HFFc6 (cell line): ENCODE measurements around the gene GALNT18. TPM values are rescaled to one million over a fixed set of nuclear protein-coding genes. Genes with fewer than 3 reads are reported as not detected.

Experiments used
- DNase-seq: peaks from one replicate; pipeline ENCODE4 v3.0.0-alpha.2; 2018
- H3K27ac Mint-ChIP-seq: 2 replicates; pipeline ENCODE4 v1.8.0; 2020; ENCODE audit warnings: mild to moderate bottlenecking, mixed read lengths
- H3K27me3 Mint-ChIP-seq: 2 replicates; pipeline ENCODE4 v1.8.0; 2021; ENCODE audit warnings: mild to moderate bottlenecking, moderate library complexity, mixed read lengths; ENCODE audit not compliant: insufficient read depth
- H3K36me3 Mint-ChIP-seq: 2 replicates; pipeline ENCODE4 v1.8.0; 2021; ENCODE audit warnings: low read depth, mixed read lengths
- H3K4me1 Mint-ChIP-seq: 2 replicates; pipeline ENCODE4 v1.8.0; 2020; ENCODE audit warnings: low read depth, mixed read lengths
- H3K4me3 Mint-ChIP-seq: 2 replicates; pipeline ENCODE4 v1.8.0; 2020; ENCODE audit warnings: mild to moderate bottlenecking, moderate library complexity, mixed read lengths
- H3K9me3 Mint-ChIP-seq: 2 replicates; pipeline ENCODE4 v1.8.0; 2020; ENCODE audit warnings: mild to moderate bottlenecking, mixed read lengths
- total RNA-seq, 6 experiments: library from RNA; stranded (reverse); fragmentation: NEBNext Ultra II Directional; extraction: Animal tissue kit (Norgen Biotek cat#: 25700); gene quantifications; 2 replicates in 1 of 6; 3 replicates in 5 of 6; pipeline ENCODE4 v1.2.3, GENCODE V29; 2021
- TF ChIP-seq, protein P1 (sequence below): fragments of 200-600 bp; sonication (generic); IDR thresholded peaks from 2 replicates; pipeline ENCODE4 v1.5.0; 2021; ENCODE audit warnings: antibody characterized with exemption, mild to moderate bottlenecking

GALNT18 gene
- total RNA-seq, 6 experiments from 2014 or later = 2.7 to 13.7 (median 12.4) TPM

DNA sequence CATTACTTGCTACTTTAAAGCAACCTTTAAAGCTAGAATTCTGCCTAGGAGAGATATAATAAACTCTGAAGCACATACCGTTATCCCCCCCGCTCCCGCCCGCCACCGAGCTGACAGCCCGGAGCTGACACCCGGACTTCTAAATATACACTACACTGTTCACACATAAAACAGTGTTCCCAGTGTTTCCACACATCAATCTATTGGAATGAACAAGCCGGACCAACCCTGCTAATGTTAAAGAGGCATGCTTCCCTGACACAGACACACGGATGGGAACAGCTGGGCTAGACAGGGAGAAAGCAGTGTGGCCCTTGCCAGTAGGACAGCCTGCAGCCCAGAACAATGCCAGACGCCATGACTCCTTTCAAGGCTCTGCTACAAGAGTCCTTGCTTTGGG, 160.3 kb downstream of the GALNT18 start:
- Mint-ChIP-seq H3K4me3 (no peak overlapping the region), H3K36me3 (no peaks in the 10 kb centered on the region; the same call in 1 of the 2 replicates), H3K4me1 (peaks cover 32% of the 10 kb centered on the region), H3K27ac (no peak overlapping the region), H3K9me3 (no peaks in the 10 kb centered on the region), H3K27me3 (peaks cover 5% of the 10 kb centered on the region)
- TF ChIP-seq, protein P1, sequence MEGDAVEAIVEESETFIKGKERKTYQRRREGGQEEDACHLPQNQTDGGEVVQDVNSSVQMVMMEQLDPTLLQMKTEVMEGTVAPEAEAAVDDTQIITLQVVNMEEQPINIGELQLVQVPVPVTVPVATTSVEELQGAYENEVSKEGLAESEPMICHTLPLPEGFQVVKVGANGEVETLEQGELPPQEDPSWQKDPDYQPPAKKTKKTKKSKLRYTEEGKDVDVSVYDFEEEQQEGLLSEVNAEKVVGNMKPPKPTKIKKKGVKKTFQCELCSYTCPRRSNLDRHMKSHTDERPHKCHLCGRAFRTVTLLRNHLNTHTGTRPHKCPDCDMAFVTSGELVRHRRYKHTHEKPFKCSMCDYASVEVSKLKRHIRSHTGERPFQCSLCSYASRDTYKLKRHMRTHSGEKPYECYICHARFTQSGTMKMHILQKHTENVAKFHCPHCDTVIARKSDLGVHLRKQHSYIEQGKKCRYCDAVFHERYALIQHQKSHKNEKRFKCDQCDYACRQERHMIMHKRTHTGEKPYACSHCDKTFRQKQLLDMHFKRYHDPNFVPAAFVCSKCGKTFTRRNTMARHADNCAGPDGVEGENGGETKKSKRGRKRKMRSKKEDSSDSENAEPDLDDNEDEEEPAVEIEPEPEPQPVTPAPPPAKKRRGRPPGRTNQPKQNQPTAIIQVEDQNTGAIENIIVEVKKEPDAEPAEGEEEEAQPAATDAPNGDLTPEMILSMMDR = no peak
- no peak for DNase-seq

DNA sequence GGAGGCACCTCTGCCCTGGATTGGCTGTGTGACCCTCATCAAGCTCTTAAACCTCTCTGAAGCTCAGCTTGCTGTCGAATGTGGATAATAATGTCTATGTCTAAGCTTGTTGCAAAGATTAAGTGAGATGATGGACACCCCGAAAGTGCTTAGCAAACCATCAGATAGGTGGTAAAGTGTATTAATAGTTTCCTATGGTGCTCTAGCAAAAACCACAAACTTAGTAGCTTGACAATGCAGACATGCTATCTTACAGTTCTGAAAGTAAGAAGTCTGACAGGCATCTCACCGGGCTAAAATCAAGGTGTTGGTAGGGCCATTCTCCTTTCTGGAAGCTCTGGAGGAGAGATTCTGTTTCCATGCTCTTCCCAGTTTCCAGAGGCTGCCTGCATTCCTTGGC, 162.2 kb downstream of the GALNT18 start:
- DNase-seq = no peak
- H3K27ac Mint-ChIP-seq = no peak overlapping the region
- no peak overlapping the region for H3K4me3 Mint-ChIP-seq
- TF ChIP-seq, protein P1 = no peak
- no peaks in the 10 kb centered on the region for H3K9me3 Mint-ChIP-seq
- H3K27me3 Mint-ChIP-seq = peaks cover 8% of the 10 kb centered on the region
- H3K36me3 Mint-ChIP-seq = no peaks in the 10 kb centered on the region
- H3K4me1 Mint-ChIP-seq = peaks cover 38% of the 10 kb centered on the region

DNA sequence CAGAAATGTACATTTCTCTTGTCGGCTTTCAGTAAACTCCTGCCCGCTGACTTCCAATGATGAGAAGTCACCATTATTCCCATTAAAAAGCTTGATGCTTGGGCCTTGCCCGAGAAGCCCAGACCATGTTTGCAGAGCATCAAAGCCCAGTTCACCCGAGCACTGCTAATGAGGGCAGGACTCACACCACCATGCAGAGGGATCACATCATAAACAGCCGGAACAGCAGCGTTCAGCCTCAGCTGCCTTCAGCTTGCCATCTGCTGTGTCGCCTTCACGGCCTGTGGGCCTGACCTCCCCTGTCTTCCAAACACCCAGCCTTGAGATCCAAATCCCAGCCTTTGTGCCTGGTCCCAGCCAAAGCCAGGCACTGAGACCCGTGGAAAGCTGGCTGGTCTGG, 163.3 kb downstream of the GALNT18 start:
- H3K27ac Mint-ChIP-seq = no peak overlapping the region
- no peak for DNase-seq
- H3K9me3 Mint-ChIP-seq = no peaks in the 10 kb centered on the region
- peaks cover 5% of the 10 kb centered on the region; the same call in 1 of the 2 replicates for H3K36me3 Mint-ChIP-seq
- no peak overlapping the region for H3K4me3 Mint-ChIP-seq
- TF ChIP-seq, protein P1 = no peak
- peaks cover 8% of the 10 kb centered on the region for H3K27me3 Mint-ChIP-seq
- H3K4me1 Mint-ChIP-seq = peaks cover 39% of the 10 kb centered on the region

GRCh38 chr11:11458001-11458400, 163.8 kb downstream of the GALNT18 start:
- H3K27ac Mint-ChIP-seq = no peak overlapping the region
- H3K27me3 Mint-ChIP-seq = peaks cover 8% of the 10 kb centered on the region
- DNase-seq = no peak
- TF ChIP-seq, protein P1 = no peak
- no peaks in the 10 kb centered on the region for H3K9me3 Mint-ChIP-seq
- H3K4me3 Mint-ChIP-seq = no peak overlapping the region
- peaks cover 39% of the 10 kb centered on the region for H3K4me1 Mint-ChIP-seq
- peaks cover 9% of the 10 kb centered on the region; the same call in 1 of the 2 replicates for H3K36me3 Mint-ChIP-seq

DNA sequence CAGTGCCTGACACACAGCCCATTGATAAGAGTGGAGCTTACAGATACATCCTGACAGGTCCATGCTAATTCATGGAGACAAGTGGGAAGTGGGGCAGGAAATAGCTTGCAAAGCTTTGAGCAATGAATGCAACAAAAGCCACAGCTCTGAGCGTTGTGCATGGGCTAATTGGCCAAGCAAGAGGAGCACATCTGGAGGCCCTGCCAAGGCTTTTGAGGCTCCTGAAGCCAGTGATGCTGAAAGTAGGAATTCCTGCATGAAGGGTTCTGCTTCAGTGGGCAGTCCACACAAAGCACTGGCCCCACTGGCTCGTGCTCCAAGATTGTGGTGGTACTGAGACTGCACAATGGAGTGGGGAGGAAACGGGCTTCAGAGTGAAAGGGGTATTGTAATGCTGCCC, 164.9 kb downstream of the GALNT18 start:
- DNase-seq = no peak
- H3K27ac Mint-ChIP-seq = no peak overlapping the region
- H3K27me3 Mint-ChIP-seq = peaks cover 10% of the 10 kb centered on the region
- H3K4me1 Mint-ChIP-seq = peaks cover 40% of the 10 kb centered on the region
- no peak overlapping the region for H3K4me3 Mint-ChIP-seq
- peaks cover 9% of the 10 kb centered on the region; the same call in 1 of the 2 replicates for H3K36me3 Mint-ChIP-seq
- no peaks in the 10 kb centered on the region for H3K9me3 Mint-ChIP-seq
- TF ChIP-seq, protein P1 = no peak
